KG1 (cell line): Measurements from ENCODE around the gene SNTA1.
A peak's percentile ranks its signal among the peaks of the same experiment; 100 is the strongest.
"Not testable (repeated sequence)": the region's sequence is repeated elsewhere in the genome, so short reads cannot be mapped to it uniquely, and the experiment has no call there.

ENCODE experiments used
- DNase-seq: peaks from one replicate; lab custom pipeline; 2025; lab: John Stamatoyannopoulos, UW

The SNTA1 gene

GRCh38 chr20:33443512-33444239 is at the start of gene SNTA1:
TSS of gene SNTA1 (minus strand) at chr20:33443763. CDS start at chr20:33443620, 143 bp downstream.
- peak; percentile 52 for DNase-seq

GRCh38 chr20:33490934-33491656 is 47.5 kb upstream of the SNTA1 start:
- no peak for DNase-seq

GRCh38 chr20:33490023-33490933 is 46.7 kb upstream of the SNTA1 start, which contains the start of gene CBFA2T2:
TSS of gene CBFA2T2 (plus strand) at chr20:33490096. CDS start at chr20:33490268, 172 bp downstream.
- peak; percentile 27 for DNase-seq

- peak; percentile 85 for DNase-seq
Observed at GRCh38 chr20:33489495-33490022, 46.0 kb upstream of the SNTA1 start.

GRCh38 chr20:33488661-33489494 is 45.3 kb upstream of the SNTA1 start:
- DNase-seq, result not testable (repeated sequence)

- DNase-seq, result no peak
Observed at GRCh38 chr20:33488201-33488600, 44.6 kb upstream of the SNTA1 start.

- DNase-seq, result not testable (repeated sequence)
Observed at GRCh38 chr20:33483186-33483585, 39.6 kb upstream of the SNTA1 start.

- DNase-seq, result no peak
Observed at GRCh38 chr20:33482581-33482980, 39.0 kb upstream of the SNTA1 start.

GRCh38 chr20:33481431-33481941 is 37.9 kb upstream of the SNTA1 start:
- DNase-seq, result no peak

GRCh38 chr20:33480048-33480447 is 36.5 kb upstream of the SNTA1 start:
- no peak for DNase-seq

GRCh38 chr20:33477386-33478234 is 34.0 kb upstream of the SNTA1 start:
- DNase-seq, result no peak

- no peak for DNase-seq
Observed at GRCh38 chr20:33475381-33476152, 32.0 kb upstream of the SNTA1 start.

- no peak for DNase-seq
Observed at GRCh38 chr20:33474963-33475362, 31.4 kb upstream of the SNTA1 start.

GRCh38 chr20:33474097-33474873 is 30.7 kb upstream of the SNTA1 start:
- DNase-seq, result no peak

GRCh38 chr20:33472868-33473435 is 29.4 kb upstream of the SNTA1 start:
- DNase-seq, result no peak

- no peak for DNase-seq
Observed at GRCh38 chr20:33470866-33471265, 27.3 kb upstream of the SNTA1 start.

- DNase-seq, result no peak
Observed at GRCh38 chr20:33470457-33470856, 26.9 kb upstream of the SNTA1 start.

- no peak for DNase-seq
Observed at GRCh38 chr20:33466303-33466646, 22.7 kb upstream of the SNTA1 start.
